GM10248 (cell line): ENCODE measurements around the gene MYRF.

Source experiments
- CTCF ChIA-PET: fragments of 300-600 bp; sonication (Branson Sonifier 250); formaldehyde crosslinking; extraction: SDS; loops from one replicate; lab custom pipeline; 2021; ENCODE audit warnings: antibody characterized with exemption; lab: Yijun Ruan, JAX
- POLR2A ChIA-PET: fragments of 350-650 bp; sonication (Branson Sonifier 250); formaldehyde crosslinking; extraction: SDS; loops from one replicate; lab custom pipeline; 2020; ENCODE audit warnings: antibody characterized with exemption; lab: Yijun Ruan, JAX
- DNase-seq: peaks from one replicate; pipeline ENCODE4 v3.0.0; 2012; ENCODE audit errors: extremely low spot score
- CTCF ChIP-seq: IDR thresholded peaks from 2 replicates; pipeline ENCODE4 v1.5.1; 2012; ENCODE audit warnings: mild to moderate bottlenecking, low read depth; ENCODE audit errors: extremely low read depth, missing control alignments, control extremely low read depth

MYRF gene

GRCh38 chr11:61750631-61751273 is 1.7 kb upstream of the MYRF start:
- no peak for DNase-seq
- ChIA-PET CTCF (interaction anchor here (1.0 to 6.6 kb wide), 10 partner anchors 11 to 148 kb away, joined by 3 to 91 read pairs (median 4); partner anchors contain the start of genes FEN1 and TMEM258), POLR2A (no interaction called here)
- TF ChIP-seq CTCF, result no peak

GRCh38 chr11:61751384-61751783 is 1.1 kb upstream of the MYRF start:
- ChIA-PET CTCF (interaction anchor here (1.0 to 6.6 kb wide), 9 partner anchors 12 to 147 kb away, joined by 3 to 91 read pairs (median 4); partner anchors contain the start of genes FEN1 and TMEM258), POLR2A (no interaction called here)
- DNase-seq, result no peak
- TF ChIP-seq CTCF, result no peak

- ChIA-PET POLR2A (no interaction called here), CTCF (interaction anchor here (0.9 to 3.0 kb wide), 5 partner anchors 13 to 34 kb away, joined by 3 to 11 read pairs (median 4); no protein-coding TSS in a partner anchor)
- no peak for TF ChIP-seq CTCF
- no peak for DNase-seq
These were observed 587 bp downstream of the MYRF start for GRCh38 chr11:61752925-61753521.

- ChIA-PET POLR2A (no interaction called here), CTCF (interaction anchor here (0.9 to 3.0 kb wide), 5 partner anchors 12 to 33 kb away, joined by 3 to 11 read pairs (median 4); no protein-coding TSS in a partner anchor)
- no peak for TF ChIP-seq CTCF
- no peak for DNase-seq
These were observed 1.2 kb downstream of the MYRF start for GRCh38 chr11:61753672-61754071.

- CTCF ChIA-PET, result interaction anchor here (1.4 to 3.0 kb wide), 4 partner anchors 7 to 22 kb away, joined by 4 to 11 read pairs (median 6); no protein-coding TSS in a partner anchor
- DNase-seq, result no peak
- TF ChIP-seq CTCF, result no peak
- POLR2A ChIA-PET, result no interaction called here
These were observed 2.4 kb downstream of the MYRF start for GRCh38 chr11:61754534-61755482.

GRCh38 chr11:61756147-61756451 is 3.7 kb downstream of the MYRF start:
- ChIA-PET POLR2A (no interaction called here), CTCF (interaction anchor here (1.4 to 1.9 kb wide), 3 partner anchors 9 to 23 kb away, joined by 4 to 6 read pairs (median 4); no protein-coding TSS in a partner anchor)
- no peak for DNase-seq
- TF ChIP-seq CTCF, result no peak
